ENCODE results near the gene SH3BP5.

SH3BP5 gene

GRCh38 chr3:15325228-15325627 lies 7.2 kb downstream of the SH3BP5 start:
- no peak for DNase-seq (ENCODE audit: low spot score)

DNA sequence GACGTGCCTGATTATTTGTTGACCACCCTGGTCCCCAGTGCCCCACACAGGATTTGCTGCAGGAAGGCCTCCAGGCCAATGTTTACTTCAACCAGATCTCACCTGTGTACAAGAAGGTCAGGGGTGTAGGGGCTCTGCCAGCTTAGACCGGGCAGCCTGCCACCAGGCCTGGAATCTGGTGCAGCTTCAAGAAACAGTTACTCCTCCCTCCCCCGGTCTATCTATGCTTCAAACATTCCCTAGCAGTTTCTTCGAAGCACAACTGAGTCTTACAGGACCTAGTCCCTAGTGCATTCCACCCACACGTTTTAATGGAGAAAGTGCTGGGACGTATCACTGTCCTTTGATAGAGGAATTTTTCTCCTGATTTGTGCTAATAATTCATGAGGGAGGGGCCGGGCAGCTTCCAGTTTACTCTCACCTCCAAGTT lies 8.0 kb downstream of the SH3BP5 start:
- no peak for DNase-seq (ENCODE audit: low spot score)

- no peak for DNase-seq (ENCODE audit: low spot score)
These were observed 9.3 kb downstream of the SH3BP5 start for GRCh38 chr3:15323063-15323462.

DNA sequence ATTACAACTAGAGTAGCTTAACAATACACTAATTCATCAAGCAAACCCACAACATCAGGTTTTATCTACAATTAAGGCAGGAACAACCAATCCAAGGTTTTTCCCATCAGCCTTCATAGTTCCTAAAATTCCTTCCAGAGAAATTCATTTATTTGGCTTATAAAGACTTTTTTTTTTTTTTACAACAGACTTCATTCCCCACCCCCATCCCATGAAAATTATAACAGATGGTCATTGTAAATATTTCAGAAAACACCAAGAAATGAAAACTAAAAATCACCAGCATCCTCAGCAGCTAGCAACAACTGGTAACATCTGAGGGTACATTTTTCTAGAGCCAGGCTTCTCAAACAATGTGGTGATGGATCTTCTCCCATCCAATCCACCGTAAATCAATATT lies 11.0 kb downstream of the SH3BP5 start:
- DNase-seq (ENCODE audit: low spot score): no peak

DNA sequence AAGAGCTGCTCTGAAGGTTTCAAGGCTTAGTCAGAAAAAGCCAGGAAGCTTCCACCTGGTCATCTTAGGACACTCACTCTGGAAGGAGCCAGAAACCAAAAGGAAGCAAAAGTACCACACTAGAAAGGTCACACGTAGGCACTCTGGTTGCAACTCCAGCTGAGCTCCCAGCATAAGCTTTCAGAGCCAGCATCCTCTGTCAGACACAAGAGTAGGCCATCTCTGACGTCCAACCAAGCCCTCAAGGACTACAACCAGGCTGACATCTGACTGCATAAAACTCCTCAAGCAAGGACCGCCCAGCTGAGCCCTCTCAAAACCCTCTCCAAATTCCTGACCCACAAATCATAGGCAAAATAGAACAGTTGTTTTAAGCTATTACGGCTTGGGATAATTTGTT lies 12.8 kb downstream of the SH3BP5 start:
- no peak for DNase-seq (ENCODE audit: low spot score)

- DNase-seq (ENCODE audit: low spot score): no peak
These were observed 13.2 kb downstream of the SH3BP5 start for GRCh38 chr3:15319136-15319535.

- DNase-seq (ENCODE audit: low spot score): no peak
These were observed 13.7 kb downstream of the SH3BP5 start for GRCh38 chr3:15318661-15319060.

GRCh38 chr3:15316998-15317435 lies 15.4 kb downstream of the SH3BP5 start:
- DNase-seq (ENCODE audit: low spot score): no peak

DNA sequence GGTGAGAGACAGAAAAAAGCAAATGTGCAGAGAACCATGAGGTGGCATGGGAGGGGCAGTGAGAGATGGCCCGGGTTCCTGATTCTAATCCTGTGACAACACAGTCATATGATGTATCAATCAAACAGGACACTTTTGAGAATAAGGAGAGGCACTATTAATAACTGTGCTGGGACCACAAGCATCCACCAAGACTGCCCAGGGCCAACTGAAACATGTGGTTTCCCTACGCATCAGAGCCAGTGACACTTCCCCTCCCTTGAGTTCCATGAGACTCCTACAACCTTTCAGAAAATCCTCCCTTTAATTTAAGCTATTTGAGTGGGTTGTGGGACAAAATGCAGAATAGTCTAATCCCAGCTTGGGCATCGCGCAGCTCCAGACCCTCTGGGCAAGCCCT lies 17.4 kb downstream of the SH3BP5 start:
- no peak for DNase-seq (ENCODE audit: low spot score)

DNA sequence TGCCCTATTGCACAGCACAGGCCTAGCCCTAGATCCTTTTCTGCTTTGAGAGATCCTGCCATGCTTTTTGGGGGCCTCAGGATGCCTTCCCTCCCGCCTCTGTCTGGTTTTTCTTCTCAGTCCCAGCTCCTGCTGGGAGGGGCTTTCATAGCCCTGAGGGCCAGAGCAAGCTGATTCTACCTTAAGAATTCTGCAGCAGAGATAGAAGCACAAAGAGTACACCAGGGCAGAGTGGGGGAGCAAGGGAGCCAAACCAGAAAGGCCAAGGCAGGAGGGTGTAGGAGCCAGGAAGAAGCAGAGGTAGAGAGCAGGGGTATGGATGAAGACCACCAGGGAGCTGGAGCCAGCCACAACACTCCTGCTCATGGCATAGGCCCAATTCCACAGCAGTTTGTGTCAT lies 18.1 kb downstream of the SH3BP5 start:
- DNase-seq (ENCODE audit: low spot score): no peak

- DNase-seq (ENCODE audit: low spot score): no peak
These were observed 18.9 kb downstream of the SH3BP5 start for GRCh38 chr3:15313461-15313860.

GRCh38 chr3:15312550-15312949 lies 19.8 kb downstream of the SH3BP5 start:
- DNase-seq (ENCODE audit: low spot score): no peak

GRCh38 chr3:15310491-15311370 lies 21.7 kb downstream of the SH3BP5 start:
- no peak for DNase-seq (ENCODE audit: low spot score)

GRCh38 chr3:15309662-15310335 lies 22.6 kb downstream of the SH3BP5 start:
- DNase-seq (ENCODE audit: low spot score): no peak

- DNase-seq (ENCODE audit: low spot score): no peak
These were observed 24.8 kb downstream of the SH3BP5 start for GRCh38 chr3:15307580-15307979.

DNA sequence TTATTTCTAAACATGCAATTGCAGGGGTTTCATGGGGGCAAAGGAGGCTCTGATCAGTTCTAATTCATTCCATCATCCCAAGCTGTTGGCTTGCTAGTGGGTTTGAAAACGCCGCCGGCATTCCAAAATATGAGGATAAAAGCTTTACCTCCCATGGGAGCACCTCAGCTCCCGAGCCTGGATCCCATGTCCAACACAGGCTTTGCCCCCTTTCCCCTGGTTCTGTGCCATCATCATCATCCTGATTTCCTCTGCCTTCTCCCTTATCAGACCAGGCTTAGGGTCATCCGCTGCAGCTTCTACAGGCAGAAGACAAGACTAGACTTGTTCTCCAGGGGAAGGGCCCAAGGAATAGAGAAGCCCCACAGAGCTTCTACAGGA lies 25.4 kb downstream of the SH3BP5 start:
- DNase-seq (ENCODE audit: low spot score): no peak

GRCh38 chr3:15305359-15305844 lies 27.0 kb downstream of the SH3BP5 start:
- DNase-seq (ENCODE audit: low spot score): peak; percentile 56

GRCh38 chr3:15303728-15304127 lies 28.7 kb downstream of the SH3BP5 start:
- DNase-seq (ENCODE audit: low spot score): no peak

- DNase-seq (ENCODE audit: low spot score): no peak
These were observed 29.2 kb downstream of the SH3BP5 start for GRCh38 chr3:15303216-15303615.

- DNase-seq (ENCODE audit: low spot score): no peak
These were observed 30.6 kb downstream of the SH3BP5 start for GRCh38 chr3:15301761-15302160.

DNA sequence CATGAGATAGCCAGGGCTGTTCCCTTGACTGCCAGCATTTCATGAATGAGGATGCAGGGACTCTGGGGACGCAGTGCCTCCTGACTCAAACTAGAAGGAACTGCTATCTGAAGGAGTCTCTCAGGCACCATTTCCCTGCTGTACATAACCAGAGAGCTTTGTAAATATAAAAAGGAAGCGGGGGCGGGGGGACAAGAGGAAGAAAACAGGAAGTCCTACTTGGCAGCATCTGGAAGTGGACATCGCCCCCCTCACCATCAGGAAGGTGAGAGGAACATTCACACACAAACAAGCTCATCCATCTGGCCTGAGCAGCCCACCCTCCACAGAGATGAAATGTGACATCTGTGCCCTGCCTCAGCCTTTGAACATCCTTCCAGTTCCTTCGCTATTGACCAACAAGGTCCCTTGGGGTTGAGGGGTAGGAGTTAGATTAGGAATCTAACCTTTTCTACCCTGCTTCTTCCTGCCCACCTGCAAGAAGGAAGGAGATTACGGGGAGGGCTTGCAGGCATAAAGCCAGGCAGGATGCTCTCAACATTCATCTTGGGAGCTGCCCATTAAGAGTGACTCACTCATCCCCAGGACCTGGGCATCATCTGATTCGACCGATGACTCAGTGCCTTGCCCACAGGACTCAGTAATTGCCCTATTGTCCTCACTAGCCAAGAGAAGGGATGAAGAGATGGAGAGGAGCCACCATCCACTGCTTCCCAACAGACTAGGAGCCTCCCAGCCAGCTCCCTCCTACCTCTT lies 31.9 kb downstream of the SH3BP5 start:
- no peak for DNase-seq (ENCODE audit: low spot score)

DNA sequence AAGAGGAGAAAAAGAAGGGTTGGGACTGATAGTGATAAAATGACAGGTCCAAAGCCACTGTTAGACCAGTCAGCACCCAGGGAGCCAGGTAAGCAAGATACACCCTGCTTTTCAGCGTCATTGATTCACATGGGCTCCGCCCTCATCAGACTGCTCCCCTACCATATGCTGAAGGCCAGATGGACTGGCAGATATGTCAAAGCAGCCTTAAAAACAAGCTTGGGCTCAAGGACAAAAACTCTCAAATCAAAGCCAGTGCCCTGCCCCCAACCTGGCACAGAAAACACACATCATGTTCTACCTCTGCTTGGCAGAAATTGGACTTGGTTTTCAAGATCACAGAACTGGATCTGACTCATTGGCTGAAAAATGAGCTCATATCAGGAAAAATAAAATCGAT lies 33.4 kb downstream of the SH3BP5 start:
- no peak for DNase-seq (ENCODE audit: low spot score)

- DNase-seq (ENCODE audit: low spot score): no peak
These were observed 33.9 kb downstream of the SH3BP5 start for GRCh38 chr3:15298504-15298903.
